GM23338 (cell line): ENCODE data around the gene CASQ1.

Experiments
- CREB1 ChIP-seq: fragments of 250-450 bp; sonication (Bioruptor Pico); IDR thresholded peaks from 2 replicates; pipeline ENCODE4 v1.5.0; 2020; ENCODE audit warnings: low read depth, mild to moderate bottlenecking, moderate library complexity
- EZH2 ChIP-seq: fragments of 200-600 bp; sonication (generic); IDR thresholded peaks from one replicate; pipeline ENCODE4 v1.8.0; 2017; ENCODE audit warnings: antibody characterized with exemption, mild to moderate bottlenecking, low read depth; ENCODE audit not compliant: unreplicated experiment
- EZH2phosphoT487 ChIP-seq: fragments of 200-600 bp; sonication (generic); IDR thresholded peaks from one replicate; pipeline ENCODE4 v1.8.1; 2018; ENCODE audit warnings: antibody characterized with exemption; ENCODE audit not compliant: unreplicated experiment
- JUNB ChIP-seq: IDR thresholded peaks from one replicate; pipeline ENCODE4 v1.6.1; 2016; ENCODE audit warnings: antibody characterized with exemption; ENCODE audit not compliant: unreplicated experiment
- NANOG ChIP-seq: IDR thresholded peaks from 2 replicates; pipeline ENCODE4 v1.6.1; 2016; ENCODE audit warnings: antibody characterized with exemption, borderline replicate concordance
- POLR2AphosphoS5 ChIP-seq: IDR thresholded peaks from 2 replicates; pipeline ENCODE4 v1.6.1; 2016; ENCODE audit warnings: antibody characterized with exemption, low read depth
- ZNF114 ChIP-seq: fragments of 250-450 bp; sonication (Bioruptor Pico); IDR thresholded peaks from 2 replicates; pipeline ENCODE4 v1.5.0; 2020; ENCODE audit warnings: mild to moderate bottlenecking, moderate library complexity
- ZNF331 ChIP-seq: fragments of 250-450 bp; sonication (Bioruptor Pico); IDR thresholded peaks from 2 replicates; pipeline ENCODE4 v1.5.0; 2020; ENCODE audit warnings: low read depth, mild to moderate bottlenecking, moderate library complexity
- TF ChIP-seq, protein P1 (sequence below), 2 experiments: fragments of 200-600 bp in 1 of 2; sonication (generic) in 1 of 2; conservative IDR thresholded peaks; 2 replicates each; pipeline versions ENCODE4 v1.5.1 to v1.6.1; 2016 to 2017; ENCODE audit warnings: antibody characterized with exemption in 2 of 2, low read depth in 2 of 2, mild to moderate bottlenecking in 2 of 2, moderate library complexity in 1 of 2
- TF ChIP-seq, protein P2 (sequence below): IDR thresholded peaks from one replicate; pipeline ENCODE4 v1.6.1; 2018; ENCODE audit warnings: antibody characterized with exemption; ENCODE audit not compliant: unreplicated experiment
- TF ChIP-seq, protein P3 (sequence below): IDR thresholded peaks from 2 replicates; pipeline ENCODE4 v1.6.1; 2016; ENCODE audit warnings: antibody characterized with exemption
- TF ChIP-seq, protein P4 (sequence below): fragments of 250-450 bp; sonication (Bioruptor Pico); IDR thresholded peaks from 2 replicates; pipeline ENCODE4 v1.5.0; 2020; ENCODE audit warnings: mild to moderate bottlenecking, moderate library complexity

DNA sequence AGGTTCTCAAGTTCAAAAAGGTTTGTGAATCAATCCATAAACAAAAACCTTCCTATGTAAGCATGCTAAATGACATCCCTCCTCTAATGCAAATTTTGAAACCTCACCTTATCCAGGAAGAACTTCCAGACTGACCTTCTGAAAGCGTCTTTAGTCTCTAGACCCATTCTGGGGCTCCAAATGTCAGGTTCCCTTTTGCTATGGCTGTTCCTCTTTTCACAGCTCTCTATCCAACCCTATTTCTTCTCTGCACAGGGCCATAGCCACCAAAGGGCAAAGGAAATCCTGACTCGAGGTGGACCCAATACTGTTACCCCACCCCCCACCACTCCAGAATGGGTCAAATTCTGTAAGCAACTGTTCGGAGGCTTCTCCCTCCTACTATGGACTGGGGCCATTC, 35.6 kb upstream of the CASQ1 start:
- TF ChIP-seq, protein P1, sequence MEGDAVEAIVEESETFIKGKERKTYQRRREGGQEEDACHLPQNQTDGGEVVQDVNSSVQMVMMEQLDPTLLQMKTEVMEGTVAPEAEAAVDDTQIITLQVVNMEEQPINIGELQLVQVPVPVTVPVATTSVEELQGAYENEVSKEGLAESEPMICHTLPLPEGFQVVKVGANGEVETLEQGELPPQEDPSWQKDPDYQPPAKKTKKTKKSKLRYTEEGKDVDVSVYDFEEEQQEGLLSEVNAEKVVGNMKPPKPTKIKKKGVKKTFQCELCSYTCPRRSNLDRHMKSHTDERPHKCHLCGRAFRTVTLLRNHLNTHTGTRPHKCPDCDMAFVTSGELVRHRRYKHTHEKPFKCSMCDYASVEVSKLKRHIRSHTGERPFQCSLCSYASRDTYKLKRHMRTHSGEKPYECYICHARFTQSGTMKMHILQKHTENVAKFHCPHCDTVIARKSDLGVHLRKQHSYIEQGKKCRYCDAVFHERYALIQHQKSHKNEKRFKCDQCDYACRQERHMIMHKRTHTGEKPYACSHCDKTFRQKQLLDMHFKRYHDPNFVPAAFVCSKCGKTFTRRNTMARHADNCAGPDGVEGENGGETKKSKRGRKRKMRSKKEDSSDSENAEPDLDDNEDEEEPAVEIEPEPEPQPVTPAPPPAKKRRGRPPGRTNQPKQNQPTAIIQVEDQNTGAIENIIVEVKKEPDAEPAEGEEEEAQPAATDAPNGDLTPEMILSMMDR (conservative IDR thresholded peaks at IDR 0.05; ENCODE audit: low read depth in 2 of 2) = no peak
- TF ChIP-seq POLR2AphosphoS5 (no peak), EZH2 (no peak), ZNF331 (no peak), EZH2phosphoT487 (no peak), ZNF114 (CRISPR knock-in tag) (no peak), JUNB (no peak), CREB1 (no peak), NANOG (no peak)
- TF ChIP-seq, protein P2, sequence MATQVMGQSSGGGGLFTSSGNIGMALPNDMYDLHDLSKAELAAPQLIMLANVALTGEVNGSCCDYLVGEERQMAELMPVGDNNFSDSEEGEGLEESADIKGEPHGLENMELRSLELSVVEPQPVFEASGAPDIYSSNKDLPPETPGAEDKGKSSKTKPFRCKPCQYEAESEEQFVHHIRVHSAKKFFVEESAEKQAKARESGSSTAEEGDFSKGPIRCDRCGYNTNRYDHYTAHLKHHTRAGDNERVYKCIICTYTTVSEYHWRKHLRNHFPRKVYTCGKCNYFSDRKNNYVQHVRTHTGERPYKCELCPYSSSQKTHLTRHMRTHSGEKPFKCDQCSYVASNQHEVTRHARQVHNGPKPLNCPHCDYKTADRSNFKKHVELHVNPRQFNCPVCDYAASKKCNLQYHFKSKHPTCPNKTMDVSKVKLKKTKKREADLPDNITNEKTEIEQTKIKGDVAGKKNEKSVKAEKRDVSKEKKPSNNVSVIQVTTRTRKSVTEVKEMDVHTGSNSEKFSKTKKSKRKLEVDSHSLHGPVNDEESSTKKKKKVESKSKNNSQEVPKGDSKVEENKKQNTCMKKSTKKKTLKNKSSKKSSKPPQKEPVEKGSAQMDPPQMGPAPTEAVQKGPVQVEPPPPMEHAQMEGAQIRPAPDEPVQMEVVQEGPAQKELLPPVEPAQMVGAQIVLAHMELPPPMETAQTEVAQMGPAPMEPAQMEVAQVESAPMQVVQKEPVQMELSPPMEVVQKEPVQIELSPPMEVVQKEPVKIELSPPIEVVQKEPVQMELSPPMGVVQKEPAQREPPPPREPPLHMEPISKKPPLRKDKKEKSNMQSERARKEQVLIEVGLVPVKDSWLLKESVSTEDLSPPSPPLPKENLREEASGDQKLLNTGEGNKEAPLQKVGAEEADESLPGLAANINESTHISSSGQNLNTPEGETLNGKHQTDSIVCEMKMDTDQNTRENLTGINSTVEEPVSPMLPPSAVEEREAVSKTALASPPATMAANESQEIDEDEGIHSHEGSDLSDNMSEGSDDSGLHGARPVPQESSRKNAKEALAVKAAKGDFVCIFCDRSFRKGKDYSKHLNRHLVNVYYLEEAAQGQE = no peak
- TF ChIP-seq, protein P3, sequence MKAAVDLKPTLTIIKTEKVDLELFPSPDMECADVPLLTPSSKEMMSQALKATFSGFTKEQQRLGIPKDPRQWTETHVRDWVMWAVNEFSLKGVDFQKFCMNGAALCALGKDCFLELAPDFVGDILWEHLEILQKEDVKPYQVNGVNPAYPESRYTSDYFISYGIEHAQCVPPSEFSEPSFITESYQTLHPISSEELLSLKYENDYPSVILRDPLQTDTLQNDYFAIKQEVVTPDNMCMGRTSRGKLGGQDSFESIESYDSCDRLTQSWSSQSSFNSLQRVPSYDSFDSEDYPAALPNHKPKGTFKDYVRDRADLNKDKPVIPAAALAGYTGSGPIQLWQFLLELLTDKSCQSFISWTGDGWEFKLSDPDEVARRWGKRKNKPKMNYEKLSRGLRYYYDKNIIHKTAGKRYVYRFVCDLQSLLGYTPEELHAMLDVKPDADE = no peak
- TF ChIP-seq, protein P4, sequence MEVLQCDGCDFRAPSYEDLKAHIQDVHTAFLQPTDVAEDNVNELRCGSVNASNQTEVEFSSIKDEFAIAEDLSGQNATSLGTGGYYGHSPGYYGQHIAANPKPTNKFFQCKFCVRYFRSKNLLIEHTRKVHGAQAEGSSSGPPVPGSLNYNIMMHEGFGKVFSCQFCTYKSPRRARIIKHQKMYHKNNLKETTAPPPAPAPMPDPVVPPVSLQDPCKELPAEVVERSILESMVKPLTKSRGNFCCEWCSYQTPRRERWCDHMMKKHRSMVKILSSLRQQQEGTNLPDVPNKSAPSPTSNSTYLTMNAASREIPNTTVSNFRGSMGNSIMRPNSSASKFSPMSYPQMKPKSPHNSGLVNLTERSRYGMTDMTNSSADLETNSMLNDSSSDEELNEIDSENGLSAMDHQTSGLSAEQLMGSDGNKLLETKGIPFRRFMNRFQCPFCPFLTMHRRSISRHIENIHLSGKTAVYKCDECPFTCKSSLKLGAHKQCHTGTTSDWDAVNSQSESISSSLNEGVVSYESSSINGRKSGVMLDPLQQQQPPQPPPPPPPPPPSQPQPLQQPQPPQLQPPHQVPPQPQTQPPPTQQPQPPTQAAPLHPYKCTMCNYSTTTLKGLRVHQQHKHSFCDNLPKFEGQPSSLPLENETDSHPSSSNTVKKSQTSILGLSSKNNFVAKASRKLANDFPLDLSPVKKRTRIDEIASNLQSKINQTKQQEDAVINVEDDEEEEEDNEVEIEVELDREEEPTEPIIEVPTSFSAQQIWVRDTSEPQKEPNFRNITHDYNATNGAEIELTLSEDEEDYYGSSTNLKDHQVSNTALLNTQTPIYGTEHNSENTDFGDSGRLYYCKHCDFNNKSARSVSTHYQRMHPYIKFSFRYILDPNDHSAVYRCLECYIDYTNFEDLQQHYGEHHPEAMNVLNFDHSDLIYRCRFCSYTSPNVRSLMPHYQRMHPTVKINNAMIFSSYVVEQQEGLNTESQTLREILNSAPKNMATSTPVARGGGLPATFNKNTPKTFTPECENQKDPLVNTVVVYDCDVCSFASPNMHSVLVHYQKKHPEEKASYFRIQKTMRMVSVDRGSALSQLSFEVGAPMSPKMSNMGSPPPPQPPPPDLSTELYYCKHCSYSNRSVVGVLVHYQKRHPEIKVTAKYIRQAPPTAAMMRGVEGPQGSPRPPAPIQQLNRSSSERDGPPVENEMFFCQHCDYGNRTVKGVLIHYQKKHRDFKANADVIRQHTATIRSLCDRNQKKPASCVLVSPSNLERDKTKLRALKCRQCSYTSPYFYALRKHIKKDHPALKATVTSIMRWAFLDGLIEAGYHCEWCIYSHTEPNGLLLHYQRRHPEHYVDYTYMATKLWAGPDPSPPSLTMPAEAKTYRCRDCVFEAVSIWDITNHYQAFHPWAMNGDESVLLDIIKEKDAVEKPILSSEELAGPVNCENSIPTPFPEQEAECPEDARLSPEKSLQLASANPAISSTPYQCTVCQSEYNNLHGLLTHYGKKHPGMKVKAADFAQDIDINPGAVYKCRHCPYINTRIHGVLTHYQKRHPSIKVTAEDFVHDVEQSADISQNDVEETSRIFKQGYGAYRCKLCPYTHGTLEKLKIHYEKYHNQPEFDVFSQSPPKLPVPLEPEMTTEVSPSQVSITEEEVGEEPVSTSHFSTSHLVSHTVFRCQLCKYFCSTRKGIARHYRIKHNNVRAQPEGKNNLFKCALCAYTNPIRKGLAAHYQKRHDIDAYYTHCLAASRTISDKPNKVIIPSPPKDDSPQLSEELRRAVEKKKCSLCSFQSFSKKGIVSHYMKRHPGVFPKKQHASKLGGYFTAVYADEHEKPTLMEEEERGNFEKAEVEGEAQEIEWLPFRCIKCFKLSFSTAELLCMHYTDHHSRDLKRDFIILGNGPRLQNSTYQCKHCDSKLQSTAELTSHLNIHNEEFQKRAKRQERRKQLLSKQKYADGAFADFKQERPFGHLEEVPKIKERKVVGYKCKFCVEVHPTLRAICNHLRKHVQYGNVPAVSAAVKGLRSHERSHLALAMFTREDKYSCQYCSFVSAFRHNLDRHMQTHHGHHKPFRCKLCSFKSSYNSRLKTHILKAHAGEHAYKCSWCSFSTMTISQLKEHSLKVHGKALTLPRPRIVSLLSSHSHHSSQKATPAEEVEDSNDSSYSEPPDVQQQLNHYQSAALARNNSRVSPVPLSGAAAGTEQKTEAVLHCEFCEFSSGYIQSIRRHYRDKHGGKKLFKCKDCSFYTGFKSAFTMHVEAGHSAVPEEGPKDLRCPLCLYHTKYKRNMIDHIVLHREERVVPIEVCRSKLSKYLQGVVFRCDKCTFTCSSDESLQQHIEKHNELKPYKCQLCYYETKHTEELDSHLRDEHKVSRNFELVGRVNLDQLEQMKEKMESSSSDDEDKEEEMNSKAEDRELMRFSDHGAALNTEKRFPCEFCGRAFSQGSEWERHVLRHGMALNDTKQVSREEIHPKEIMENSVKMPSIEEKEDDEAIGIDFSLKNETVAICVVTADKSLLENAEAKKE (CRISPR knock-in tag) = no peak
